MCF 10A (cell line): ENCODE data around the gene DHX8. TPM values are rescaled to one million over a fixed set of nuclear protein-coding genes. Genes with fewer than 3 reads are reported as not detected.

Experiments
- Bru-seq: library from RNA; stranded (reverse); fragments of 400-500 nt; gene quantifications from one replicate; lab custom pipeline; 2021; lab: Mats Ljungman, UMichigan
- BruChase-seq, 2 experiments: library from RNA; stranded (reverse); fragments of 400-500 nt; gene quantifications; one replicate each; lab custom pipeline; 2021; lab: Mats Ljungman, UMichigan
- BruUV-seq: library from RNA; stranded (reverse); fragments of 400-500 nt; replicated peaks from 2 replicates; lab custom pipeline; 2021; lab: Mats Ljungman, UMichigan
- CTCF ChIA-PET: fragments of 300-600 bp; sonication (Branson Sonifier 250); formaldehyde crosslinking; extraction: SDS; loops from one replicate; lab custom pipeline; 2021; ENCODE audit warnings: antibody characterized with exemption, inconsistent platforms; lab: Yijun Ruan, JAX
- POLR2A ChIA-PET: fragments of 300-600, 350-650 bp; sonication (Branson Sonifier 250); formaldehyde crosslinking; extraction: SDS; loops from one replicate; lab custom pipeline; 2020; ENCODE audit warnings: antibody characterized with exemption, inconsistent platforms; lab: Yijun Ruan, JAX
- DNase-seq: peaks from one replicate; pipeline ENCODE4 v3.0.0-alpha.2; 2018; ENCODE audit not compliant: unreplicated experiment
- H3K27ac Mint-ChIP-seq: one replicate; pipeline ENCODE4 v1.8.0; 2022; ENCODE audit warnings: mild to moderate bottlenecking, low read depth, mixed read lengths; ENCODE audit not compliant: unreplicated experiment
- H3K27me3 Mint-ChIP-seq: one replicate; pipeline ENCODE4 v1.8.0; 2022; ENCODE audit warnings: mixed read lengths; ENCODE audit not compliant: insufficient read depth, unreplicated experiment
- H3K36me3 Mint-ChIP-seq: one replicate; pipeline ENCODE4 v1.8.0; 2022; ENCODE audit warnings: mild to moderate bottlenecking, moderate library complexity, mixed read lengths; ENCODE audit not compliant: insufficient read depth, unreplicated experiment
- H3K4me1 Mint-ChIP-seq: one replicate; pipeline ENCODE4 v1.8.0; 2022; ENCODE audit warnings: mixed read lengths; ENCODE audit not compliant: insufficient read depth, unreplicated experiment
- H3K4me3 Mint-ChIP-seq: one replicate; pipeline ENCODE4 v1.8.0; 2022; ENCODE audit warnings: mild to moderate bottlenecking, moderate library complexity, mixed read lengths; ENCODE audit not compliant: unreplicated experiment
- H3K9me3 Mint-ChIP-seq: one replicate; pipeline ENCODE4 v1.8.0; 2022; ENCODE audit warnings: mixed read lengths; ENCODE audit not compliant: unreplicated experiment
- CTCF ChIP-seq: fragments of 200-600 bp; IDR thresholded peaks from one replicate; pipeline ENCODE4 v1.8.0; 2022; ENCODE audit warnings: antibody characterized with exemption, mild to moderate bottlenecking; ENCODE audit not compliant: unreplicated experiment
- intact Hi-C: fragments of 100-400 bp; cut with micrococcal nuclease; formaldehyde crosslinking; loops from 2 replicates; pipeline ENCODE4 v1.14.1; 2022
- long read RNA-seq: library from polyadenylated mRNA; stranded (forward); transcript quantifications from one replicate; pipeline ENCODE4 v2.0.0, GENCODE V29; 2022
- total RNA-seq: library from RNA; stranded (reverse); gene quantifications from 2 replicates; pipeline ENCODE4 v1.2.3, GENCODE V29; 2022

The DHX8 gene
- 56.9 and 62.1 TPM in 2 replicates for total RNA-seq
- Bru-seq, nascent RNA, result percentile 72 among the genes with signal in this experiment
- BruChase-seq, experiment 1, labeled RNA remaining after a 6-hour chase, result percentile 89 among the genes with signal in this experiment
- BruChase-seq, experiment 2, labeled RNA remaining after a 2-hour chase, result percentile 77 among the genes with signal in this experiment
- long read RNA-seq, full-length matches to known transcripts, result 58 of 90 reads
- long read RNA-seq, partial matches to known transcripts, result 13 of 90 reads
- long read RNA-seq, other reads (novel, unspliced or antisense), result 19 of 90 reads

DNA sequence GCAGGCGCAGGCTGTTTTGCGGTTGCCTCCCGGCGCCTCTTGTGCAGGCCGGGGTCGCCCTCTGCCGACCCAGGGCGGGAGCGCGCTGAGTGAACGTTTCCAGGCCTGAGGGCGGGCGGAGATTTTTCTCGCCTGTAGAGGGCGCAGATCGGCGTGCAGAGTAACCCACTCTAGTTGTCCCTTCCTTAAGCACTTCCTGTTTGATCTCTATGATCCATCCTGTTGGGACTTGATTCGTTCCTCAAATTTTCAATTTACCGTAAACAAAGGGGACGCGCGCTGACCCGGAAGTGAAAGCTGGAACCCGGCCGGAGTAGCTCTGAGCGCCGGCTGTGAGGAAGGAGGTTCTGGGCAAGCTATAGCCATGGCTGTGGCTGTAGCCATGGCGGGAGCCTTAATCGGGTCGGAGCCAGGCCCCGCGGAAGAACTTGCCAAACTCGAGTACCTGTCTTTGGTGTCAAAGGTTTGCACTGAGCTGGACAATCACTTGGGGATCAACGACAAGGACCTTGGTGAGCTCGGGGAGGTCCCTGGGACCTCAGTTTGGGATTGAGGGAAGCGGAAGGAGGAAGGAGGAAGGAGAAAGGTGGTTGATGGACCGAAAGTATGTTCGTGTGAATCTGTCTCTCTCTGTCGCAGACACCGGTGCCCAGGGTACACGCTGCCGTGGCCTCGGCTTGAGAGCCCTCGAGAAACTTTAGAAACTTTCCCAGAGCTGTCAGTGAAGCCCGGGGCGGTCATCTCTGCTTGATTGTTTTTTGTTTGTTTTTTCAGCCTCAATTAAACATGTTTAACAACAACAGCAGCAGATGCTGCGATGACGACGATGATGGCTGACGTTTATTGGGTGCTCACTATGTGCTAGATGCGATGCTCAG lies at the start of gene DHX8:
Gene DHX8 (plus strand): TSS at position 302 of the 878 bp plus-strand sequence. CDS start 63 bp downstream, at position 365.
- Mint-ChIP-seq H3K36me3 (peaks cover 5% of the 10 kb centered on the region), H3K4me1 (peaks cover 8% of the 10 kb centered on the region), H3K27me3 (no peaks in the 10 kb centered on the region), H3K27ac (peak within 1 kb of the TSS; percentile 96), H3K4me3 (peak within 1 kb of the TSS; percentile 92), H3K9me3 (no peaks in the 10 kb centered on the region)
- peak; percentile 100 for TF ChIP-seq CTCF
- ChIA-PET CTCF (interaction anchor here (0.6 to 11.6 kb wide), 43 partner anchors 8 to 740 kb away, joined by 3 to 374 read pairs (median 5); partner anchors contain the start of gene ARL4D), POLR2A (interaction anchor here (0.6 to 9.5 kb wide), 32 partner anchors 10 to 486 kb away, joined by 3 to 389 read pairs (median 5); partner anchors contain the start of genes ARL4D, DUSP3 and RPL27)
- DNase-seq, result peak; percentile 98
- intact Hi-C loops, result loop anchor here (1.0 kb wide), 2 partner anchors 83 to 90 kb away; no protein-coding TSS in a partner anchor
- TSS peak; percentile 67 for BruUV-seq

- TF ChIP-seq CTCF, result no peak
- no peak overlapping the region for H3K27ac Mint-ChIP-seq
- DNase-seq, result peak; percentile 56
- H3K4me1 Mint-ChIP-seq, result peaks cover 32% of the 10 kb centered on the region
- intact Hi-C loops, result loop anchor here (5.0 kb wide), 1 partner anchor 32 kb away; no protein-coding TSS in a partner anchor
- no peaks in the 10 kb centered on the region for H3K9me3 Mint-ChIP-seq
- H3K4me3 Mint-ChIP-seq, result no peak overlapping the region
- POLR2A ChIA-PET, result interaction anchor here (1.1 to 9.8 kb wide), 8 partner anchors 9 to 47 kb away, joined by 3 to 69 read pairs (median 5); partner anchors contain the start of gene ARL4D
- no peaks in the 10 kb centered on the region for H3K36me3 Mint-ChIP-seq
- CTCF ChIA-PET, result interaction anchor here (1.2 kb wide), 1 partner anchor 9 kb away, joined by 3 read pairs; no protein-coding TSS in a partner anchor
- no TSS peak for BruUV-seq
- no peaks in the 10 kb centered on the region for H3K27me3 Mint-ChIP-seq
Observed at GRCh38 chr17:43434902-43435319, 48.9 kb upstream of the DHX8 start.

DNA sequence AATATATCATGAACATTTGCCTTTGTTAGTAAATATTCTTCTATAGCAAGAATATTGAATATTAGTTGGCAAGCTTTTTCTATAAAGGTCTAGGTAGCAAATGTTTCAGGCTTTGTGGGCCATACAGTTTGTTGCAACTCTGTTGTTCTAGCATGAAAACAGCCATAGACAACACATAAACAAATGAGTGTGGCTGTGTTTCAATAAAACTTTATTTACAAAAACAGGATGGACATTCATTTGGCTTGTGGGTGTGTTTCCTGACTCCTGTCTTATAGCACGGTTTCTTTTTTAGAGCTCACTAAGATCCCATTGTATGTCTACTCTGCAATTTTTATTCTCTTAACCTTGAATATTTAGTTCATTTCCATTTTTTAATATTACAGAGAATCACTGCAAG lies 46.0 kb upstream of the DHX8 start:
- ChIA-PET CTCF (interaction anchor here (0.9 to 1.4 kb wide), 2 partner anchors 17 to 46 kb away, joined by 3 to 4 read pairs; partner anchors contain the start of gene DHX8), POLR2A (interaction anchor here (1.2 to 2.8 kb wide), 4 partner anchors 16 to 32 kb away, joined by 3 to 12 read pairs (median 6); no protein-coding TSS in a partner anchor)
- no peaks in the 10 kb centered on the region for H3K36me3 Mint-ChIP-seq
- no peak for DNase-seq
- intact Hi-C loops, result no loop called here
- TF ChIP-seq CTCF, result no peak
- no peak overlapping the region for H3K4me3 Mint-ChIP-seq
- no TSS peak for BruUV-seq
- no peak overlapping the region for H3K27ac Mint-ChIP-seq
- H3K9me3 Mint-ChIP-seq, result no peaks in the 10 kb centered on the region
- H3K4me1 Mint-ChIP-seq, result peaks cover 29% of the 10 kb centered on the region
- H3K27me3 Mint-ChIP-seq, result no peaks in the 10 kb centered on the region
